AG09319 (cell line): Measurements from ENCODE around the gene COL6A3.

Experiments
- DNase-seq: peaks from one replicate; pipeline ENCODE4 v3.0.0-alpha.2; 2010; ENCODE audit warnings: low read depth; ENCODE audit errors: extremely low read depth
- CTCF ChIP-seq: IDR thresholded peaks from 2 replicates; pipeline ENCODE4 v1.5.1; 2011; ENCODE audit warnings: low read depth, mild to moderate bottlenecking, inconsistent platforms, low read length, moderate library complexity

Gene COL6A3

GRCh38 chr2:237300739-237301138, 113.2 kb downstream of the COL6A3 start:
- TF ChIP-seq CTCF: no peak
- DNase-seq: no peak

GRCh38 chr2:237299906-237300305, 114.1 kb downstream of the COL6A3 start:
- DNase-seq: peak; percentile 96
- TF ChIP-seq CTCF: no peak

- DNase-seq: no peak
- no peak for TF ChIP-seq CTCF
Measured at GRCh38 chr2:237298151-237299118, 115.5 kb downstream of the COL6A3 start.

GRCh38 chr2:237297421-237298150, 116.4 kb downstream of the COL6A3 start:
- no peak for DNase-seq
- TF ChIP-seq CTCF: no peak

- TF ChIP-seq CTCF: no peak
- DNase-seq: no peak
Measured at GRCh38 chr2:237296756-237297155, 117.2 kb downstream of the COL6A3 start.

- no peak for DNase-seq
Measured at GRCh38 chr2:237295889-237296480, 118.0 kb downstream of the COL6A3 start.

More at GRCh38 chr2:237295889-237296480, 118.0 kb downstream of the COL6A3 start:
- TF ChIP-seq CTCF: no peak
